Lower leg skin (tissue), 3 donors: ENCODE results near the gene HOGA1.
"Not testable (repeated sequence)": the region's sequence is repeated elsewhere in the genome, so short reads cannot be mapped to it uniquely, and the experiment has no call there.

Experiments
- POLR2A ChIP-seq, 2 donors: fragments of 450-650 bp; IDR thresholded peaks; one replicate each; pipeline ENCODE4 v1.6.1; 2016 to 2017; ENCODE audit warnings: antibody characterized with exemption in 2 of 2, mild to moderate bottlenecking in 1 of 2, moderate library complexity in 1 of 2
- TF ChIP-seq, protein P1 (sequence below), 3 donors: fragments of 450-650 bp; IDR thresholded peaks; one replicate each; pipeline ENCODE4 v1.5.1; 2016; ENCODE audit warnings: antibody characterized with exemption in 3 of 3, mild to moderate bottlenecking in 3 of 3, moderate library complexity in 2 of 3

DNA sequence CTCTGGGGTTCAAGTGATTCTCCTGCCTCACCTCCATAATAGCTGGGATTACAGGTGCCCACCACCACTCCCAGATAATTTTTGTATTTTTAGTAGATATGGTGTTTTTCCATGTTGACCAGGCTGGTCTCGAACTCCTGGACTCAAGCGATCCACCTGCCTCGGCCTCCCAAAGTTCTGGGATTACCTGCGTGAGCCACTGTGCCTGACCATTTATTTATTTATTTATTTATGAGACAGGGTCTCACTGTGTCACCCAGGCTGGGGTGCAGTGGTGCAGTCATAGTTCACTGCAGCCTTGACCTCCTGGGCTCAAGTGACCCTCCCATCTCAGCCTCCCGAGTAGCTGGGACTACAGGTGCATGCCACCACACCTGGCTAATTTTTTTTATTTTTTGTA lies 29.9 kb upstream of the HOGA1 start:
- TF ChIP-seq, protein P1, sequence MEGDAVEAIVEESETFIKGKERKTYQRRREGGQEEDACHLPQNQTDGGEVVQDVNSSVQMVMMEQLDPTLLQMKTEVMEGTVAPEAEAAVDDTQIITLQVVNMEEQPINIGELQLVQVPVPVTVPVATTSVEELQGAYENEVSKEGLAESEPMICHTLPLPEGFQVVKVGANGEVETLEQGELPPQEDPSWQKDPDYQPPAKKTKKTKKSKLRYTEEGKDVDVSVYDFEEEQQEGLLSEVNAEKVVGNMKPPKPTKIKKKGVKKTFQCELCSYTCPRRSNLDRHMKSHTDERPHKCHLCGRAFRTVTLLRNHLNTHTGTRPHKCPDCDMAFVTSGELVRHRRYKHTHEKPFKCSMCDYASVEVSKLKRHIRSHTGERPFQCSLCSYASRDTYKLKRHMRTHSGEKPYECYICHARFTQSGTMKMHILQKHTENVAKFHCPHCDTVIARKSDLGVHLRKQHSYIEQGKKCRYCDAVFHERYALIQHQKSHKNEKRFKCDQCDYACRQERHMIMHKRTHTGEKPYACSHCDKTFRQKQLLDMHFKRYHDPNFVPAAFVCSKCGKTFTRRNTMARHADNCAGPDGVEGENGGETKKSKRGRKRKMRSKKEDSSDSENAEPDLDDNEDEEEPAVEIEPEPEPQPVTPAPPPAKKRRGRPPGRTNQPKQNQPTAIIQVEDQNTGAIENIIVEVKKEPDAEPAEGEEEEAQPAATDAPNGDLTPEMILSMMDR (IDR thresholded peaks at IDR 0.05) = not testable (repeated sequence)
- not testable (repeated sequence) for TF ChIP-seq POLR2A (IDR thresholded peaks at IDR 0.05)
